ENCODE results near the gene ZNF200. TPM values are rescaled to one million over a fixed set of nuclear protein-coding genes. Genes with fewer than 3 reads are reported as not detected.

The ZNF200 gene
- total and polyA plus RNA-seq, 2 donors (not counting 3 experiments of a cell fraction or from before 2014, with no cell fraction given): 2.8 to 10.0 TPM

GRCh38 chr16:3223913-3224515 is 10.9 kb downstream of the ZNF200 start:
- Histone ChIP-seq H3K4me1 (ENCODE audit: control insufficient read depth, extremely low read depth, insufficient read depth, low read length) (no peaks in the 10 kb centered on the region), H3K27me3 (ENCODE audit: control insufficient read depth in 2 of 2, insufficient read depth in 2 of 2, low read length in 2 of 2) (no peaks in the 10 kb centered on the region), H3K9ac (replicated peaks; ENCODE audit: extremely low read depth, insufficient read depth, low read length) (no peak overlapping the region), H3K9me1 (replicated peaks; ENCODE audit: control insufficient read depth, extremely low read depth, insufficient read depth, low read length) (no peaks in the 10 kb centered on the region), H2AFZ (ENCODE audit: low read depth, low read length) (no peak overlapping the region), H3K9me3 (replicated peaks; ENCODE audit: control insufficient read depth, insufficient read depth, low read length) (peaks cover 9% of the 10 kb centered on the region), H3K27ac (ENCODE audit: insufficient read depth, low read depth, low read length) (no peak overlapping the region), H3K4me2 (ENCODE audit: insufficient read depth, low read length) (no peak overlapping the region), H3K79me2 (ENCODE audit: control insufficient read depth, insufficient read depth, low read length) (no peaks in the 10 kb centered on the region), H3K4me3 (replicated peaks in 1 of 3; ENCODE audit: insufficient read depth in 1 of 3, low read depth in 1 of 3, low read length in 3 of 3) (no peak overlapping the region), H4K20me1 (replicated peaks; ENCODE audit: control insufficient read depth, extremely low read depth, insufficient read depth, low read length) (no peaks in the 10 kb centered on the region), H3K36me3 (ENCODE audit: control insufficient read depth in 2 of 2, extremely low read depth in 1 of 2, insufficient read depth in 2 of 2, low read length in 2 of 2) (peaks cover 2 to 5% of the 10 kb centered on the region in 2 experiments)
- intact Hi-C loops (cut with micrococcal nuclease): no loop called here
- no TSS peak for BruUV-seq (replicated peaks)
- POLR2A ChIA-PET: no interaction called here
- TF ChIP-seq EZH2 (IDR thresholded peaks at IDR 0.05; ENCODE audit: borderline replicate concordance, low read depth, low read length, severe bottlenecking) (no peak), FOS (IDR thresholded peaks at IDR 0.05; ENCODE audit: borderline replicate concordance, insufficient read depth, low read length) (no peak), MAX (IDR thresholded peaks at IDR 0.05; ENCODE audit: insufficient read depth, insufficient read length) (no peak), JUN (IDR thresholded peaks at IDR 0.05; ENCODE audit: borderline replicate concordance, insufficient read depth, insufficient read length, low read depth) (no peak), CTCF (IDR thresholded peaks at IDR 0.05; ENCODE audit: extremely low read depth in 1 of 2, insufficient read depth in 1 of 2, low read depth in 1 of 2, low read length in 2 of 2) (no peak), MYC (IDR thresholded peaks at IDR 0.05; ENCODE audit: low read depth, low read length) (no peak), POLR2A (IDR thresholded peaks at IDR 0.05; ENCODE audit: low read depth, low read length) (no peak), POLR2AphosphoS5 (IDR thresholded peaks at IDR 0.05; ENCODE audit: insufficient read depth, low read depth, low read length) (no peak), GATA2 (IDR thresholded peaks at IDR 0.05; ENCODE audit: insufficient read depth, insufficient read length, low read depth, low read length) (no peak)
- FAIRE-seq (no peak), DNase-seq (ENCODE audit: low read depth, low spot score) (peak; percentile 8)
- CTCF ChIA-PET: no interaction called here
- dilution Hi-C loops (cut with MboI; ENCODE audit: extremely low pct_ligation_motif_present, low sequenced_read_pairs): no loop called here

Measured in endothelial cell of umbilical vein (primary cell).